Measurements from ENCODE around the gene BANF1.
"Not testable (repeated sequence)": the region's sequence is repeated elsewhere in the genome, so short reads cannot be mapped to it uniquely, and the experiment has no call there.

Gene BANF1

GRCh38 chr11:66011785-66012303, 9.5 kb downstream of the BANF1 start, which contains the start of gene CST6:
Gene CST6 (plus strand): TSS chr11:66012008. CDS start chr11:66012045, 37 bp downstream.
- no peak for DNase-seq

GRCh38 chr11:66012371-66012945, 10.2 kb downstream of the BANF1 start:
- no peak for DNase-seq

GRCh38 chr11:66012946-66013761, 10.9 kb downstream of the BANF1 start:
- no peak for DNase-seq

- no peak for DNase-seq
Measured at GRCh38 chr11:66013762-66014100, 11.4 kb downstream of the BANF1 start.

GRCh38 chr11:66014804-66015453, 12.6 kb downstream of the BANF1 start:
- no peak for DNase-seq

GRCh38 chr11:66015454-66015881, 13.2 kb downstream of the BANF1 start:
- DNase-seq: no peak

GRCh38 chr11:66015936-66016792, 13.9 kb downstream of the BANF1 start:
- DNase-seq: peak; percentile 73

GRCh38 chr11:66016793-66017177, 14.5 kb downstream of the BANF1 start:
- DNase-seq: no peak

- no peak for DNase-seq
Measured at GRCh38 chr11:66017321-66017720, 15.0 kb downstream of the BANF1 start.

- DNase-seq: no peak
Measured at GRCh38 chr11:66020212-66020611, 17.9 kb downstream of the BANF1 start.

GRCh38 chr11:66020618-66021357, 18.5 kb downstream of the BANF1 start:
- no peak for DNase-seq

- DNase-seq: no peak
Measured at GRCh38 chr11:66022401-66023185, 20.3 kb downstream of the BANF1 start.

- not testable (repeated sequence) for DNase-seq
Measured at GRCh38 chr11:66023186-66023440, 20.8 kb downstream of the BANF1 start.

- no peak for DNase-seq
Measured at GRCh38 chr11:66026017-66026529, 23.8 kb downstream of the BANF1 start, which contains the start of gene CATSPER1. Gene CATSPER1 (minus strand): TSS chr11:66026479. CDS start chr11:66026379, 100 bp downstream.

- DNase-seq: no peak
Measured at GRCh38 chr11:66032957-66033735, 30.8 kb downstream of the BANF1 start.

GRCh38 chr11:66035653-66036333, 33.5 kb downstream of the BANF1 start:
- no peak for DNase-seq

- DNase-seq: no peak
Measured at GRCh38 chr11:66036334-66036710, 34.0 kb downstream of the BANF1 start.

- DNase-seq: no peak
Measured at GRCh38 chr11:66037327-66037726, 35.0 kb downstream of the BANF1 start.

- DNase-seq: no peak
Measured at GRCh38 chr11:66039765-66040164, 37.5 kb downstream of the BANF1 start.
